A549 (cell line): ENCODE measurements around the gene FOXC2. TPM values are rescaled to one million over a fixed set of nuclear protein-coding genes. Genes with fewer than 3 reads are reported as not detected.
A peak's percentile ranks its signal among the peaks of the same experiment; 100 is the strongest.
"Not testable (repeated sequence)": the region's sequence is repeated elsewhere in the genome, so short reads cannot be mapped to it uniquely, and the experiment has no call there.

Source experiments
- ATAC-seq, 2 experiments: fragments of 200-7000 bp in 1 of 2; fragments of >200 bp in 1 of 2; cut with Nextera tagmentation in 1 of 2; cut with Tn5 transposase in 1 of 2; 3 replicates each; pipeline versions ENCODE4 v1.8.0 to v1.9.1; 2018 to 2020; ENCODE audit warnings: mild to moderate bottlenecking in 1 of 2, moderate library complexity in 1 of 2
- CTCF ChIA-PET: fragments of 300-600 bp; sonication (Branson Sonifier 250); formaldehyde crosslinking; extraction: SDS; loops from one replicate; lab custom pipeline; 2021; ENCODE audit warnings: antibody characterized with exemption, inconsistent platforms; lab: Yijun Ruan, JAX
- POLR2A ChIA-PET: fragments of 350-600 bp; formaldehyde crosslinking; extraction: SDS; loops from one replicate; lab custom pipeline; 2021; ENCODE audit warnings: antibody characterized with exemption, inconsistent platforms; lab: Yijun Ruan, JAX
- DNase-seq, 2 experiments: peaks; one replicate each; pipeline versions ENCODE4 v3.0.0 to v3.0.0-alpha.2; 2011 to 2016; ENCODE audit warnings: low read depth in 1 of 2, low spot score in 1 of 2
- FAIRE-seq: peaks from 2 replicates; lab custom pipeline; 2011; peaks lifted over from hg19 to GRCh38; lab: Jason Lieb, UNC
- H3K27ac ChIP-seq, 2 experiments: fragments of >200 bp; sonication (Bioruptor Twin); formaldehyde crosslinking; 3 replicates each; pipeline ENCODE4 v1.5.1; 2016 to 2017
- H3K4me1 ChIP-seq: fragments of >200 bp; sonication (Bioruptor Twin); formaldehyde crosslinking; 3 replicates; pipeline ENCODE4 v1.6.1; 2016
- H3K4me2 ChIP-seq: fragments of >200 bp; sonication (Bioruptor Twin); formaldehyde crosslinking; 3 replicates; pipeline ENCODE4 v1.6.1; 2016
- H3K4me3 ChIP-seq: fragments of >200 bp; sonication (Bioruptor Twin); formaldehyde crosslinking; 3 replicates; pipeline ENCODE4 v1.5.1; 2016
- H3K9me3 ChIP-seq: fragments of >200 bp; sonication (Bioruptor Twin); formaldehyde crosslinking; 3 replicates; pipeline ENCODE4 v1.6.1; 2016
- ATOH8 ChIP-seq: fragments of 250-450 bp; sonication (Bioruptor Pico); IDR thresholded peaks from 2 replicates; pipeline ENCODE4 v1.5.0; 2020; ENCODE audit warnings: low read depth, mild to moderate bottlenecking, moderate library complexity
- EHMT2 ChIP-seq: fragments of 200-600 bp; sonication (generic); IDR thresholded peaks from 2 replicates; pipeline ENCODE4 v1.6.1; 2016; ENCODE audit warnings: antibody characterized with exemption, low read depth, mild to moderate bottlenecking, moderate library complexity
- ELK1 ChIP-seq: fragments of 150-350 bp; IDR thresholded peaks from 2 replicates; pipeline ENCODE4 v1.6.1; 2014; ENCODE audit warnings: low read depth, mild to moderate bottlenecking, low read length
- EP300 ChIP-seq, 2 experiments: fragments of >200 bp; sonication (Bioruptor Twin); formaldehyde crosslinking; IDR thresholded peaks; 2 replicates in 1 of 2; 3 replicates in 1 of 2; pipeline ENCODE4 v1.6.1; 2016 to 2017
- FOSB ChIP-seq: fragments of 250-450 bp; sonication (Bioruptor Pico); IDR thresholded peaks from 2 replicates; pipeline ENCODE4 v1.5.0; 2020; ENCODE audit warnings: mild to moderate bottlenecking, moderate library complexity
- FOXS1 ChIP-seq: fragments of 250-450 bp; sonication (Bioruptor Pico); IDR thresholded peaks from 2 replicates; pipeline ENCODE4 v1.5.0; 2020; ENCODE audit warnings: mild to moderate bottlenecking, moderate library complexity
- HDAC2 ChIP-seq: fragments of 200-600 bp; sonication (generic); IDR thresholded peaks from 2 replicates; pipeline ENCODE4 v1.6.1; 2016
- HEYL ChIP-seq: fragments of 250-450 bp; sonication (Bioruptor Pico); IDR thresholded peaks from 2 replicates; pipeline ENCODE4 v1.8.0; 2021; ENCODE audit warnings: mild to moderate bottlenecking, moderate library complexity
- HOXB13 ChIP-seq: fragments of 250-450 bp; sonication (Bioruptor Pico); IDR thresholded peaks from 2 replicates; pipeline ENCODE4 v1.5.0; 2020; ENCODE audit warnings: low read depth, mild to moderate bottlenecking, moderate library complexity
- JUNB ChIP-seq: fragments of >200 bp; sonication (Bioruptor Twin); formaldehyde crosslinking; IDR thresholded peaks from 2 replicates; pipeline ENCODE4 v1.6.1; 2016
- KDM1A ChIP-seq: fragments of 200-600 bp; sonication (generic); IDR thresholded peaks from 2 replicates; pipeline ENCODE4 v1.6.1; 2016; ENCODE audit warnings: low read depth, mild to moderate bottlenecking
- MAZ ChIP-seq: fragments of 150-350 bp; IDR thresholded peaks from 2 replicates; pipeline ENCODE4 v1.6.1; 2014; ENCODE audit warnings: antibody characterized with exemption, low read depth, low read length, borderline replicate concordance
- MYC ChIP-seq: IDR thresholded peaks from 2 replicates; pipeline ENCODE4 v1.6.1; 2012; ENCODE audit warnings: mild to moderate bottlenecking, inconsistent platforms, low read length, improper control_type of control experiment, borderline replicate concordance
- RAD21 ChIP-seq, 2 experiments: fragments of >200 bp in 1 of 2; sonication (Bioruptor Twin) in 1 of 2; formaldehyde crosslinking in 1 of 2; IDR thresholded peaks in 1 of 2; conservative IDR thresholded peaks in 1 of 2; 2 replicates in 1 of 2; 3 replicates in 1 of 2; pipeline ENCODE4 v1.6.1; 2012 to 2018; ENCODE audit warnings: inconsistent platforms in 1 of 2
- RARB ChIP-seq: fragments of 250-450 bp; sonication (Bioruptor Pico); IDR thresholded peaks from 2 replicates; pipeline ENCODE4 v1.8.0; 2021; ENCODE audit warnings: mild to moderate bottlenecking, moderate library complexity
- RFX5 ChIP-seq: fragments of 450-650 bp; IDR thresholded peaks from 2 replicates; pipeline ENCODE4 v1.7.1; 2014; ENCODE audit warnings: antibody characterized with exemption, mild to moderate bottlenecking, moderate library complexity
- RNF2 ChIP-seq: fragments of 200-600 bp; sonication (generic); IDR thresholded peaks from 2 replicates; pipeline ENCODE4 v1.6.1; 2016; ENCODE audit warnings: low read depth, mild to moderate bottlenecking, antibody characterized with exemption, moderate library complexity, borderline replicate concordance
- SMC3 ChIP-seq: fragments of >200 bp; sonication (Bioruptor Twin); formaldehyde crosslinking; IDR thresholded peaks from 3 replicates; pipeline ENCODE4 v1.6.1; 2018; ENCODE audit warnings: inconsistent platforms
- ZC3H11A ChIP-seq: fragments of 450-650 bp; IDR thresholded peaks from 2 replicates; pipeline ENCODE4 v1.6.1; 2014; ENCODE audit warnings: antibody characterized with exemption, mild to moderate bottlenecking
- ZNF302 ChIP-seq: fragments of 250-450 bp; sonication (Bioruptor Pico); IDR thresholded peaks from 2 replicates; pipeline ENCODE4 v1.9.0; 2021; ENCODE audit warnings: inconsistent platforms, mild to moderate bottlenecking, moderate library complexity
- ZSCAN20 ChIP-seq: fragments of 250-450 bp; sonication (Bioruptor Pico); IDR thresholded peaks from 2 replicates; pipeline ENCODE4 v1.8.0; 2022; ENCODE audit warnings: mild to moderate bottlenecking, moderate library complexity
- WGBS: methylation state at CpG from one replicate; pipeline ENCODE4 v1.1.6; 2017; ENCODE audit errors: missing lambda C conversion rate; 5-methylcytosine and 5-hydroxymethylcytosine counted together
- polyA plus RNA-seq, 4 experiments: library from polyadenylated mRNA; depleted of rRNA in 3 of 4; stranded (reverse); fragments of >200 nt; fragmentation: RNase III in 1 of 4; extraction: RNeasy Plus Mini Kit Qiagen cat#74134 plus additional on column Dnase treatment in 1 of 4; gene quantifications; 2 replicates in 3 of 4; 3 replicates in 1 of 4; pipeline ENCODE4 v1.2.3, GENCODE V29; 2011 to 2017
- TF ChIP-seq, protein P1 (sequence below): fragments of >200 bp; sonication (Bioruptor Twin); formaldehyde crosslinking; IDR thresholded peaks from 3 replicates; pipeline ENCODE4 v1.5.1; 2016
- TF ChIP-seq, protein P2 (sequence below): IDR thresholded peaks from 2 replicates; pipeline ENCODE4 v1.6.1; 2012; ENCODE audit warnings: low read depth, borderline replicate concordance

Gene FOXC2
- polyA plus RNA-seq, 2 of the 4 experiments (the other 2 are of a cell fraction), result 0.06 to 0.28 TPM

DNA sequence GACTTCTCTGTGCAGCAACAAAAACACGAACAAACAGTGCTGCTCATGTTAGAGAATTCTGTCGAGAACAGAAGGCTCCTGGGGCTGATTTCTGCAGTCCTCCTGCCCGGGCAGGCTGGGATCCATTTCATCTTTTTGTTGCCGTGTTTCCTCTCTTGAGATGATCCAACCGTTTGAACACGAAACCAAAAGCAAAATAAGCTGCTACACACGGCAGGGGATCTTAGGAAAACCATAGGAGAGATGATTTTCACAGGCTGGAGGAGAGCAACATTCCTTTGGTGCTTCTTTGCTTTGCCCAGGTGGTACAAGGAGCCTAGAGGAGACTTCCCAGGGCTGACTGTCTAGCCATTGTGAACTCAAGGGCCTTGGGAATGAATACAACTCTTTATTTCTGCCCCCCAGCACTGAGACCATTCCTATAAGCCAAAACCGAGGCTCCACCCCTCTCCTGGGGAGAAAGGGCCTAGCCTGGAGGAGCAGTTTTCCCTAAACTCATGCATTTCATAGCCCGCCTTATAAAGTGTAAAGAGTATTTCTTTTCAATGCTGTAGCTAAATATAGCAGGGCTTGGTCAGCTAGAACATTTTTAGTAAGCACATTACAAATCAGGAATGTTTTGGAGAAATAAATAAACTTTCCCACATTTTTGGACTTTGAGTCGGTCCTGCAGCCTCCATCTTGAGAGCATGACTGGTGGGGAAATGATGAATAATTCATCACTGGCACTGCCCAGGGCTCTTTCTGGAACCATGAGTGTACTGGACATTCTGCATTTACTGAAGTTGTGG lies 19.4 kb downstream of the FOXC2 start:
- CTCF ChIA-PET, result interaction anchor here (0.7 kb wide), 1 partner anchor 417 kb away, joined by 3 read pairs; no protein-coding TSS in a partner anchor
- no peaks in the 10 kb centered on the region for H3K9me3 ChIP-seq
- no peak for ATAC-seq
- H3K4me3 ChIP-seq, result no peak overlapping the region
- no peak for TF ChIP-seq RAD21 (conservative IDR thresholded peaks at IDR 0.05 in 1 of 2, IDR thresholded peaks at IDR 0.05 in 1 of 2)
- TF ChIP-seq, all 56 proteins: peak for 0
- no peak for DNase-seq
- H3K27ac ChIP-seq, result peak overlapping the region; percentile 55 to 68
- peaks cover 51% of the 10 kb centered on the region for H3K4me1 ChIP-seq
- no peak for FAIRE-seq
- WGBS, result 60% methylated on average over 10 of the region's 10 CpGs
- POLR2A ChIA-PET, result no interaction called here
- H3K4me2 ChIP-seq, result peak overlapping the region; percentile 39

DNA sequence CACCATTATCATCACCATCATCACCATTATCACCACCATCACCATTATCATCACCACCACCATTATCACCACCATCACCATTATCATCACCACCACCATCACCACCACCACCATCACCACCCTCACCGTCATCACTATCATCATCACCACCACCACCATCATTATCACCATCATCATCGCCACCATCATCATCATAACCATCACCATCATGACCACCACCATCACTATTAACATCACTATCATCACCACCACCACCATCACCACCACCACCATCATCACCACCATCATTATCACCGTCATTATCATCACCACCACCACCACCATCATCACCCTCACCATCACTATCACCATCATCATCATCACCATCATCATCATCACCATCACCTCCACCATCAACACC lies 20.9 kb downstream of the FOXC2 start:
- H3K9me3 ChIP-seq, result no peaks in the 10 kb centered on the region
- H3K4me2 ChIP-seq, result no peak overlapping the region
- H3K27ac ChIP-seq, result no peak overlapping the region
- peaks cover 53% of the 10 kb centered on the region for H3K4me1 ChIP-seq
- TF ChIP-seq ZSCAN20 (CRISPR knock-in tag) (no peak), ELK1 (no peak), ATOH8 (CRISPR knock-in tag) (no peak)
- ChIA-PET POLR2A (no interaction called here), CTCF (no interaction called here)
- no peak for ATAC-seq
- no peak for FAIRE-seq
- no peak for DNase-seq
- WGBS, result 84% methylated on average over 3 of the region's 3 CpGs
- no peak overlapping the region for H3K4me3 ChIP-seq

DNA sequence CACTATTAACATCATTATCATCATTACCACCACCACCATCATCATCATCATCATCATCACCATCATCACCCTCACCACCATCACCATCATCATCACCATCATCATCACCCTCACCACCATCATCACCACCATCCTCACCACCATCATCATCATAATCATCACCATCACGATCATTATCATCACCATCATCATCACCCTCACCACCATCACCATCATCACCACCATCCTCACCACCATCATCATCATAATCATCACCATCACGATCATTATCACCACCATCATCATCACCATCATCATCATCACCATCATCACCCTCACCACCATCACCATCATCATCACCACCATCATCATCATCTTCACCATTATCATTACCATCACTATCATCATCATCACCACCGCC lies 21.3 kb downstream of the FOXC2 start:
- 79% methylated on average over 3 of the region's 3 CpGs for WGBS
- ATAC-seq, H3K9me3 ChIP-seq, H3K27ac ChIP-seq, DNase-seq, FAIRE-seq, H3K4me3 ChIP-seq, H3K4me2 ChIP-seq, POLR2A ChIA-PET: not testable (repeated sequence)
- H3K4me1 ChIP-seq, result peaks cover 53% of the 10 kb centered on the region
- CTCF ChIA-PET, result interaction anchor here (0.9 kb wide), 1 partner anchor 97 kb away, joined by 4 read pairs; no protein-coding TSS in a partner anchor

GRCh38 chr16:86590501-86591144 lies 24.0 kb downstream of the FOXC2 start:
- POLR2A ChIA-PET, result interaction anchor here (0.9 kb wide), 2 partner anchors 13 to 74 kb away, joined by 3 read pairs; no protein-coding TSS in a partner anchor
- WGBS, result 5% methylated on average over 4 of the region's 4 CpGs
- ATAC-seq (peak; percentile 93), FAIRE-seq (no peak), DNase-seq (peak in 1 of 2 experiments; percentile 84)
- Histone ChIP-seq H3K4me3 (no peak overlapping the region), H3K4me2 (peak overlapping the region; percentile 71), H3K27ac (peak overlapping the region; percentile 84 to 86), H3K9me3 (no peaks in the 10 kb centered on the region), H3K4me1 (peaks cover 34% of the 10 kb centered on the region)
- CTCF ChIA-PET, result interaction anchor here (1.0 to 1.2 kb wide), 4 partner anchors 15 to 472 kb away, joined by 3 to 4 read pairs (median 4); no protein-coding TSS in a partner anchor
- TF ChIP-seq, protein P1, sequence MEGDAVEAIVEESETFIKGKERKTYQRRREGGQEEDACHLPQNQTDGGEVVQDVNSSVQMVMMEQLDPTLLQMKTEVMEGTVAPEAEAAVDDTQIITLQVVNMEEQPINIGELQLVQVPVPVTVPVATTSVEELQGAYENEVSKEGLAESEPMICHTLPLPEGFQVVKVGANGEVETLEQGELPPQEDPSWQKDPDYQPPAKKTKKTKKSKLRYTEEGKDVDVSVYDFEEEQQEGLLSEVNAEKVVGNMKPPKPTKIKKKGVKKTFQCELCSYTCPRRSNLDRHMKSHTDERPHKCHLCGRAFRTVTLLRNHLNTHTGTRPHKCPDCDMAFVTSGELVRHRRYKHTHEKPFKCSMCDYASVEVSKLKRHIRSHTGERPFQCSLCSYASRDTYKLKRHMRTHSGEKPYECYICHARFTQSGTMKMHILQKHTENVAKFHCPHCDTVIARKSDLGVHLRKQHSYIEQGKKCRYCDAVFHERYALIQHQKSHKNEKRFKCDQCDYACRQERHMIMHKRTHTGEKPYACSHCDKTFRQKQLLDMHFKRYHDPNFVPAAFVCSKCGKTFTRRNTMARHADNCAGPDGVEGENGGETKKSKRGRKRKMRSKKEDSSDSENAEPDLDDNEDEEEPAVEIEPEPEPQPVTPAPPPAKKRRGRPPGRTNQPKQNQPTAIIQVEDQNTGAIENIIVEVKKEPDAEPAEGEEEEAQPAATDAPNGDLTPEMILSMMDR, result no peak
- peak; percentile 36 to 39; a peak in 1 of 5 replicates for TF ChIP-seq EP300 (IDR thresholded peaks at IDR 0.05)
- TF ChIP-seq RAD21 (conservative IDR thresholded peaks at IDR 0.05 in 1 of 2, IDR thresholded peaks at IDR 0.05 in 1 of 2), result peak; percentile 12 to 18; a peak in 1 of 5 replicates
- TF ChIP-seq, protein P2, sequence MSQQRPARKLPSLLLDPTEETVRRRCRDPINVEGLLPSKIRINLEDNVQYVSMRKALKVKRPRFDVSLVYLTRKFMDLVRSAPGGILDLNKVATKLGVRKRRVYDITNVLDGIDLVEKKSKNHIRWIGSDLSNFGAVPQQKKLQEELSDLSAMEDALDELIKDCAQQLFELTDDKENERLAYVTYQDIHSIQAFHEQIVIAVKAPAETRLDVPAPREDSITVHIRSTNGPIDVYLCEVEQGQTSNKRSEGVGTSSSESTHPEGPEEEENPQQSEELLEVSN, result no peak
- TF ChIP-seq HOXB13 (CRISPR knock-in tag), result no peak
- no peak for TF ChIP-seq FOSB (CRISPR knock-in tag)
- TF ChIP-seq JUNB, result peak; percentile 66
- no peak for TF ChIP-seq EHMT2
- TF ChIP-seq ZNF302 (CRISPR knock-in tag), result no peak
- no peak for TF ChIP-seq SMC3
- TF ChIP-seq RFX5, result no peak
- no peak for TF ChIP-seq FOXS1 (CRISPR knock-in tag)
- TF ChIP-seq KDM1A, result no peak
- TF ChIP-seq ZC3H11A, result no peak
- TF ChIP-seq HDAC2, result no peak
- no peak for TF ChIP-seq RARB (CRISPR knock-in tag)
- TF ChIP-seq HEYL (CRISPR knock-in tag), result no peak
- TF ChIP-seq MYC, result no peak
- TF ChIP-seq MAZ, result no peak
- TF ChIP-seq RNF2, result no peak
